ENCODE data around the gene LRRIQ3.
A peak's percentile ranks its signal among the peaks of the same experiment; 100 is the strongest.
"Not testable (repeated sequence)": the region's sequence is repeated elsewhere in the genome, so short reads cannot be mapped to it uniquely, and the experiment has no call there.

Gene LRRIQ3

DNA sequence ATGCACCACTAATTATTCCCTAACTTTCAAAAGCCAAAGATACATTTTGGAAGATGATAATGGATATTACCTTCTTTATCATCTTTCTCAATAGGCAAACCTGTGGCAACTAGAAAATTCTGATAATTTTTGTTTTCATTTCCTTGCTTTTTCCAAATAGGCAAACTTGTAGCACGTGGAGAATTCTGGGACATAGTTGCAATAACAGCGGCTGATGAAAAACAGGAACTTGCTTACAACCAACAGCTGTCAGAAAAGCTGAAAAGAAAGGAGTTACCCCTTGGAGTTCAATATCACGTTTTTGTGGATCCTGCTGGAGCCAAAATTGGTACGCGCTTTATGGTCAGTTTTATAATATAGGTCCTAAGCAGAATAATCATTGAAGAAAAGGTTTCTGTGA, 1.5 kb upstream of the LRRIQ3 start:
- Histone ChIP-seq H3K9me3 (ENCODE audit: control insufficient read depth, insufficient read depth, low read depth, low read length) (no peaks in the 10 kb centered on the region), H3K27ac (ENCODE audit: low read depth, low read length) (no peak overlapping the region), H3K27me3 (ENCODE audit: control insufficient read depth, insufficient read depth, low read length) (no peaks in the 10 kb centered on the region), H3K36me3 (ENCODE audit: control insufficient read depth, insufficient read depth, low read length) (no peaks in the 10 kb centered on the region), H3K9ac (ENCODE audit: low read length) (no peak overlapping the region), H3K4me3 (ENCODE audit: low read depth, low read length) (no peak overlapping the region), H3K4me1 (ENCODE audit: control insufficient read depth, insufficient read depth, low read length) (no peaks in the 10 kb centered on the region)

DNA sequence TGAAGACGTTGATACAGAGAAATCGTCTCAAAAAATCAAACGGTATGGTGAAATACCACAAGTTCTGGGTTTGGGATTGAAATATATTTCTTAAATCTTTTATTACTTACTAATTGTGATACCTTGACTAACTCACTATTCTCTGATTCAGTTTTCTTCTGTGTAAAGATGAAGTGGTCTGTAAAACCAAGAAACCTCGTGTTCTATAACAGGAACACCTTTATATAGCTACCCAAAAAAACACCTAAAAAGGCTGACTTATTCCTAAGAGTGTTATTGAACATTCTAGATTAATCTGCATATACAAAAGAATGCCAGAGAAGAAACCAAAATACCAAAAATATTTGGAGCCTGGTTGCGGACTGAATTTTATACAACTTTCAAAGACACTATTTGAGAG, 721 bp downstream of the LRRIQ3 start:
- Histone ChIP-seq H3K27ac (ENCODE audit: low read depth, low read length) (peak overlapping the region; percentile 70; the same call in 1 of the 2 replicates), H3K4me1 (ENCODE audit: control insufficient read depth, insufficient read depth, low read length) (no peaks in the 10 kb centered on the region), H3K9me3 (ENCODE audit: control insufficient read depth, insufficient read depth, low read depth, low read length) (no peaks in the 10 kb centered on the region), H3K36me3 (ENCODE audit: control insufficient read depth, insufficient read depth, low read length) (no peaks in the 10 kb centered on the region), H3K27me3 (ENCODE audit: control insufficient read depth, insufficient read depth, low read length) (no peaks in the 10 kb centered on the region), H3K4me3 (ENCODE audit: low read depth, low read length) (peak overlapping the region; percentile 73), H3K9ac (ENCODE audit: low read length) (no peak overlapping the region)

- Histone ChIP-seq H3K4me3 (ENCODE audit: low read depth, low read length) (no peak overlapping the region), H3K9me3 (ENCODE audit: control insufficient read depth, insufficient read depth, low read depth, low read length) (no peaks in the 10 kb centered on the region), H3K36me3 (ENCODE audit: control insufficient read depth, insufficient read depth, low read length) (no peaks in the 10 kb centered on the region), H3K9ac (ENCODE audit: low read length) (no peak overlapping the region), H3K27me3 (ENCODE audit: control insufficient read depth, insufficient read depth, low read length) (no peaks in the 10 kb centered on the region), H3K27ac (ENCODE audit: low read depth, low read length) (no peak overlapping the region), H3K4me1 (ENCODE audit: control insufficient read depth, insufficient read depth, low read length) (no peaks in the 10 kb centered on the region)
Observed at GRCh38 chr1:74195339-74195738, 2.6 kb downstream of the LRRIQ3 start.

GRCh38 chr1:74193908-74194307, 4.1 kb downstream of the LRRIQ3 start:
- Histone ChIP-seq H3K36me3 (ENCODE audit: control insufficient read depth, insufficient read depth, low read length) (no peaks in the 10 kb centered on the region), H3K4me1 (ENCODE audit: control insufficient read depth, insufficient read depth, low read length) (no peaks in the 10 kb centered on the region), H3K27ac (ENCODE audit: low read depth, low read length) (no peak overlapping the region), H3K9ac (ENCODE audit: low read length) (no peak overlapping the region), H3K4me3 (ENCODE audit: low read depth, low read length) (no peak overlapping the region), H3K9me3 (ENCODE audit: control insufficient read depth, insufficient read depth, low read depth, low read length) (no peaks in the 10 kb centered on the region), H3K27me3 (ENCODE audit: control insufficient read depth, insufficient read depth, low read length) (no peaks in the 10 kb centered on the region)

GRCh38 chr1:74180490-74180889, 17.5 kb downstream of the LRRIQ3 start:
- Histone ChIP-seq H3K9me3 (ENCODE audit: control insufficient read depth, insufficient read depth, low read depth, low read length) (no peaks in the 10 kb centered on the region), H3K36me3 (ENCODE audit: control insufficient read depth, insufficient read depth, low read length) (no peaks in the 10 kb centered on the region), H3K4me3 (ENCODE audit: low read depth, low read length) (no peak overlapping the region), H3K27ac (ENCODE audit: low read depth, low read length) (no peak overlapping the region), H3K9ac (ENCODE audit: low read length) (no peak overlapping the region), H3K27me3 (ENCODE audit: control insufficient read depth, insufficient read depth, low read length) (no peaks in the 10 kb centered on the region), H3K4me1 (ENCODE audit: control insufficient read depth, insufficient read depth, low read length) (no peaks in the 10 kb centered on the region)

DNA sequence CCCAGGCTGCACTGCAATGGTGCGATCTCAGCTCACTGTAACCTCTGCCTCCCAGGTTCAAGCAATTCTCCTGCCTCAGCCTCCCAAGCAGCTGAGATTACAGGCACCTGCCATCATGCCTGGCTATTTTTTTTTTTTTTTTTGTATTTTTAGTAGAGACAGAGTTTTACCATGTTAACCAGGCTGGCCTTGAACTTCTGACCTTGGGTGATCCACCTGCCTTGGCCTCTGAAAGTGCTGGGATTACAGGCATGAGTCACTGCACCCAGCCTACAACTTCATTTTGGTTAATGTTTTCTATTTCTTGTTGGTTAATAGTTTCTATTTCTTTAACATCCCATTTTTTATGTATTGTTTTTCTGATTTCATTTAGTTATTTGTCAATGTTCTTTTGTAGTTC, 23.6 kb downstream of the LRRIQ3 start:
- H3K27ac ChIP-seq (ENCODE audit: low read depth, low read length); H3K27me3 ChIP-seq (ENCODE audit: control insufficient read depth, insufficient read depth, low read length); H3K4me3 ChIP-seq (ENCODE audit: low read depth, low read length); H3K36me3 ChIP-seq (ENCODE audit: control insufficient read depth, insufficient read depth, low read length); H3K9ac ChIP-seq (ENCODE audit: low read length); H3K4me1 ChIP-seq (ENCODE audit: control insufficient read depth, insufficient read depth, low read length); H3K9me3 ChIP-seq (ENCODE audit: control insufficient read depth, insufficient read depth, low read depth, low read length): not testable (repeated sequence)

DNA sequence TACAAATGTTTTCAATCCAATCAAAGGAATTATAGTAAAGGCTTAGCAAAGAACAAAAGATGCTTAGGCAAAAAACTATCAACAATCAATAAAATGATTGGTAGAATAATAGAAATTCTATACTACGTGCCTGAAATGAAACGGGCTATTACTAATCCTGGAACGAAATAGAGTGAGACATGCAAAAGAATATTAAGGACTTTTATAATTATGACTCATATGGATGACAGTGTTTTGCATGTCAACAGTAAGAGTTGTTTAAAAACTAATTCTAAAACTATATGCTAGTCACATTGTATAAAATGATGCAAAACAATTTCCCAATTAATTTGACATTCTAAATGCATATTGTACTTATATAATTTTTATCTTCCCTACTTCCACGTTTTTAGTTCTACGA, 35.6 kb downstream of the LRRIQ3 start:
- no peak overlapping the region for H3K27ac ChIP-seq (ENCODE audit: low read depth, low read length)
- no peaks in the 10 kb centered on the region for H3K9me3 ChIP-seq (ENCODE audit: control insufficient read depth, insufficient read depth, low read depth, low read length)
- H3K9ac ChIP-seq (ENCODE audit: low read length) = no peak overlapping the region
- H3K4me1 ChIP-seq (ENCODE audit: control insufficient read depth, insufficient read depth, low read length) = no peaks in the 10 kb centered on the region
- no peaks in the 10 kb centered on the region for H3K27me3 ChIP-seq (ENCODE audit: control insufficient read depth, insufficient read depth, low read length)
- no peaks in the 10 kb centered on the region for H3K36me3 ChIP-seq (ENCODE audit: control insufficient read depth, insufficient read depth, low read length)
- no peak overlapping the region for H3K4me3 ChIP-seq (ENCODE audit: low read depth, low read length)

- Histone ChIP-seq H3K4me3 (ENCODE audit: low read depth, low read length) (no peak overlapping the region), H3K36me3 (ENCODE audit: control insufficient read depth, insufficient read depth, low read length) (no peaks in the 10 kb centered on the region), H3K9ac (ENCODE audit: low read length) (no peak overlapping the region), H3K27me3 (ENCODE audit: control insufficient read depth, insufficient read depth, low read length) (no peaks in the 10 kb centered on the region), H3K4me1 (ENCODE audit: control insufficient read depth, insufficient read depth, low read length) (no peaks in the 10 kb centered on the region), H3K27ac (ENCODE audit: low read depth, low read length) (no peak overlapping the region), H3K9me3 (ENCODE audit: control insufficient read depth, insufficient read depth, low read depth, low read length) (no peaks in the 10 kb centered on the region)
Observed at GRCh38 chr1:74161497-74161896, 36.5 kb downstream of the LRRIQ3 start.

- Histone ChIP-seq H3K27ac (ENCODE audit: low read depth, low read length) (no peak overlapping the region), H3K4me3 (ENCODE audit: low read depth, low read length) (no peak overlapping the region), H3K4me1 (ENCODE audit: control insufficient read depth, insufficient read depth, low read length) (no peaks in the 10 kb centered on the region), H3K9ac (ENCODE audit: low read length) (no peak overlapping the region), H3K27me3 (ENCODE audit: control insufficient read depth, insufficient read depth, low read length) (no peaks in the 10 kb centered on the region), H3K9me3 (ENCODE audit: control insufficient read depth, insufficient read depth, low read depth, low read length) (no peaks in the 10 kb centered on the region), H3K36me3 (ENCODE audit: control insufficient read depth, insufficient read depth, low read length) (no peaks in the 10 kb centered on the region)
Observed at GRCh38 chr1:74160046-74160445, 37.9 kb downstream of the LRRIQ3 start.

DNA sequence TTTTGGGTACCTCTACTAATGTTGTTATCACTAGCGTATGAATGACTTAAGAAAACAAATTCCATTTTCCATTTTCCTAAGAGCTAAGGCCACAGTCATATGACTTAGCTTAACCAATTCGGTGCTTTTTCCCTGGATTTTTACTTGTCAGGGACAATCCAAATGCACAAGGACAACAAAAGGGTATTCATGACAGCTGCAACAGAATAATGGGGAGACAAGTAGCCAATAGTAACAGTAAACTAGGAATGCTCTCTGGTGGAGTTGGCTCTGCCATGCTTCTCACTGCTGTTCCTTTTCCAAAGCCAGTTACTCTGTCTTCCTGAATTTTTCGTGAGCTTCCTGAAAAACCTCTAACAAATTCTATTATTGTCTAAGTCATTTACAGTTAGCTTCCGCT, 52.9 kb downstream of the LRRIQ3 start:
- H3K36me3 ChIP-seq (ENCODE audit: control insufficient read depth, insufficient read depth, low read length) = no peaks in the 10 kb centered on the region
- no peak overlapping the region for H3K4me3 ChIP-seq (ENCODE audit: low read depth, low read length)
- H3K27ac ChIP-seq (ENCODE audit: low read depth, low read length) = no peak overlapping the region
- no peak overlapping the region for H3K9ac ChIP-seq (ENCODE audit: low read length)
- no peaks in the 10 kb centered on the region for H3K4me1 ChIP-seq (ENCODE audit: control insufficient read depth, insufficient read depth, low read length)
- H3K27me3 ChIP-seq (ENCODE audit: control insufficient read depth, insufficient read depth, low read length) = no peaks in the 10 kb centered on the region
- H3K9me3 ChIP-seq (ENCODE audit: control insufficient read depth, insufficient read depth, low read depth, low read length) = no peaks in the 10 kb centered on the region

DNA sequence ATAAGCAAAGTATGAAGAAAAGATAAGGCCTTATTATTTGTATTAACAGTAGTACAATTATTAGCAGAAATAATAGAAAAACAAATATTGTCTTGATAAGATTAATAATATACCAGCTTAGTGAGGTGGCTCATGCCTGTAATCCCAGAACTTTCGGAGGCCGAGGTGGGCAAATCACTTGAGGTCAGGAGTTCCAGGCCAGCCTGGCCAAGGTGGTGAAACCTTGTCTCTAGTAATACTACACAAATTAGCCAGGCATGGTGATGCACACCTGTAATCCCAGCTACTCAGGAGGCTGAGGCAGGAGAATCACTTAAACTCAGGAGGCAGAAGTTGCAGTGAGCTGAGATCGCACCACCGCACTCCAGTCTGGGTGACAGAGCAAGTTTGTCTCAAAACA, 80.6 kb downstream of the LRRIQ3 start:
- H3K4me1 ChIP-seq (ENCODE audit: control insufficient read depth, insufficient read depth, low read length); H3K4me3 ChIP-seq (ENCODE audit: low read depth, low read length); H3K36me3 ChIP-seq (ENCODE audit: control insufficient read depth, insufficient read depth, low read length); H3K9ac ChIP-seq (ENCODE audit: low read length); H3K27me3 ChIP-seq (ENCODE audit: control insufficient read depth, insufficient read depth, low read length); H3K27ac ChIP-seq (ENCODE audit: low read depth, low read length); H3K9me3 ChIP-seq (ENCODE audit: control insufficient read depth, insufficient read depth, low read depth, low read length): not testable (repeated sequence)

DNA sequence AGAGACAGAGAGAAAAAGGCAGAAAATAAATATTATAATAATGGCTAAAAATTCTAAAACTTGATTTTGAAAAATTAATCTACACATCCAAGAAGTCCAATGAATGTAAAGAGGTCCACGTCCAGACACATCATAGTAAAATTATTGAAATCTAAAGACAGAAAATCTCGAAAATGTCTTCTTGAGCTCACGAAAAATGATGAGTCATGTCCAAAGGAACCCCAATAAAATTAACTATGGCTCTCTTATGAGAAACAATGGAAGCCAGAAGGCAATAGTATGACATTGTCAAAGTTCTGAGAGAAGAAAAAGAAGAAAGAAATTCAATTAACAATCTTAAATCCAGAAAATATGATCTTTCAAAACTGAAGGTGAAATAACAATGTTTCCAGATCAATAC, 84.6 kb downstream of the LRRIQ3 start:
- no peak overlapping the region for H3K27ac ChIP-seq (ENCODE audit: low read depth, low read length)
- no peaks in the 10 kb centered on the region for H3K27me3 ChIP-seq (ENCODE audit: control insufficient read depth, insufficient read depth, low read length)
- H3K9ac ChIP-seq (ENCODE audit: low read length) = no peak overlapping the region
- no peak overlapping the region for H3K4me3 ChIP-seq (ENCODE audit: low read depth, low read length)
- H3K36me3 ChIP-seq (ENCODE audit: control insufficient read depth, insufficient read depth, low read length) = no peaks in the 10 kb centered on the region
- no peaks in the 10 kb centered on the region for H3K9me3 ChIP-seq (ENCODE audit: control insufficient read depth, insufficient read depth, low read depth, low read length)
- no peaks in the 10 kb centered on the region; the same call in 1 of the 2 replicates for H3K4me1 ChIP-seq (ENCODE audit: control insufficient read depth, insufficient read depth, low read length)
